GM18867 (cell line): ENCODE data around the gene HSD11B2.

ENCODE experiments used
- ATAC-seq: cut with Tn5 transposase; IDR thresholded peaks from one replicate; pipeline ENCODE4 v1.9.1; 2021; ENCODE audit warnings: mild to moderate bottlenecking, moderate library complexity; ENCODE audit not compliant: unreplicated experiment

The HSD11B2 gene

GRCh38 chr16:67431775-67432505 is 1.0 kb downstream of the HSD11B2 start:
- no peak for ATAC-seq

- ATAC-seq: no peak
Measured at GRCh38 chr16:67432506-67432890, 1.6 kb downstream of the HSD11B2 start.

GRCh38 chr16:67433131-67433719 is 2.3 kb downstream of the HSD11B2 start:
- ATAC-seq: no peak

GRCh38 chr16:67435758-67436164 is 4.8 kb downstream of the HSD11B2 start:
- no peak for ATAC-seq

GRCh38 chr16:67436640-67437193 is 5.8 kb downstream of the HSD11B2 start:
- no peak for ATAC-seq

- ATAC-seq: peak; percentile 51
Measured at GRCh38 chr16:67437513-67437912, 6.6 kb downstream of the HSD11B2 start.

- ATAC-seq: no peak
Measured at GRCh38 chr16:67438098-67438791, 7.3 kb downstream of the HSD11B2 start.

GRCh38 chr16:67438824-67439393 is 8.0 kb downstream of the HSD11B2 start:
- no peak for ATAC-seq

- no peak for ATAC-seq
Measured at GRCh38 chr16:67441271-67441753, 10.4 kb downstream of the HSD11B2 start.

- no peak for ATAC-seq
Measured at GRCh38 chr16:67441907-67442306, 11.0 kb downstream of the HSD11B2 start.

- ATAC-seq: no peak
Measured at GRCh38 chr16:67442581-67443255, 11.8 kb downstream of the HSD11B2 start.

- ATAC-seq: no peak
Measured at GRCh38 chr16:67443265-67443664, 12.3 kb downstream of the HSD11B2 start.

GRCh38 chr16:67444259-67445125 is 13.6 kb downstream of the HSD11B2 start:
- no peak for ATAC-seq

- ATAC-seq: no peak
Measured at GRCh38 chr16:67445126-67445426, 14.2 kb downstream of the HSD11B2 start.

- no peak for ATAC-seq
Measured at GRCh38 chr16:67445441-67445912, 14.6 kb downstream of the HSD11B2 start.

GRCh38 chr16:67445913-67446907 is 15.3 kb downstream of the HSD11B2 start:
- no peak for ATAC-seq

GRCh38 chr16:67446968-67447507 is 16.1 kb downstream of the HSD11B2 start:
- no peak for ATAC-seq

GRCh38 chr16:67447508-67448076 is 16.7 kb downstream of the HSD11B2 start:
- ATAC-seq: peak; percentile 62
